Measurements from ENCODE around the gene ACACA. TPM values are rescaled to one million over a fixed set of nuclear protein-coding genes. Genes with fewer than 3 reads are reported as not detected.
"Not testable (repeated sequence)": the region's sequence is repeated elsewhere in the genome, so short reads cannot be mapped to it uniquely, and the experiment has no call there.

ACACA gene
- 15.5 TPM for polyA plus RNA-seq (2012; ENCODE audit: low read depth, missing spikeins)

- DNase-seq (ENCODE audit: insufficient read length, low spot score) = peak; percentile 87
- no peak for FAIRE-seq
- TF ChIP-seq POLR2A (IDR thresholded peaks at IDR 0.05; ENCODE audit: low read depth, low read length) = peak; percentile 67
- TF ChIP-seq SPI1 (IDR thresholded peaks at IDR 0.05; ENCODE audit: low read depth, low read length) = no peak; the same call in 1 of the 2 replicates
- peak; percentile 71 for TF ChIP-seq POLR2AphosphoS5 (IDR thresholded peaks at IDR 0.05; ENCODE audit: low read depth, low read length)
- no peak for TF ChIP-seq PAX5 (IDR thresholded peaks at IDR 0.05; ENCODE audit: insufficient read depth, low read length, severe bottlenecking)
- TF ChIP-seq TAF1 (IDR thresholded peaks at IDR 0.05; ENCODE audit: low read depth, low read length) = peak; percentile 72
- no peak; the same call in 1 of the 2 replicates for TF ChIP-seq POU2F2 (IDR thresholded peaks at IDR 0.05; ENCODE audit: low read depth, low read length)
These were observed at the start of gene ACACA, which contains the start of gene TADA2A for GRCh38 chr17:37406635-37407461. ACACA (minus strand) TSS chr17:37406836; CDS start chr17:37406299, 537 bp downstream. TADA2A (plus strand) TSS chr17:37406886; CDS start chr17:37411366, 4,480 bp downstream.

- no peak for DNase-seq (ENCODE audit: insufficient read length, low spot score)
- TF ChIP-seq SPI1 (IDR thresholded peaks at IDR 0.05; ENCODE audit: low read depth, low read length) (no peak), TAF1 (IDR thresholded peaks at IDR 0.05; ENCODE audit: low read depth, low read length) (no peak), POU2F2 (IDR thresholded peaks at IDR 0.05; ENCODE audit: low read depth, low read length) (no peak), POLR2AphosphoS5 (IDR thresholded peaks at IDR 0.05; ENCODE audit: low read depth, low read length) (no peak), PAX5 (IDR thresholded peaks at IDR 0.05; ENCODE audit: insufficient read depth, low read length, severe bottlenecking) (no peak), POLR2A (IDR thresholded peaks at IDR 0.05; ENCODE audit: low read depth, low read length) (no peak)
- FAIRE-seq = no peak
These were observed 43.5 kb upstream of the ACACA start for GRCh38 chr17:37450112-37450511.

GRCh38 chr17:37447641-37448040, 41.0 kb upstream of the ACACA start:
- TF ChIP-seq POLR2A (IDR thresholded peaks at IDR 0.05; ENCODE audit: low read depth, low read length) (no peak), POLR2AphosphoS5 (IDR thresholded peaks at IDR 0.05; ENCODE audit: low read depth, low read length) (no peak), TAF1 (IDR thresholded peaks at IDR 0.05; ENCODE audit: low read depth, low read length) (no peak), PAX5 (IDR thresholded peaks at IDR 0.05; ENCODE audit: insufficient read depth, low read length, severe bottlenecking) (no peak), POU2F2 (IDR thresholded peaks at IDR 0.05; ENCODE audit: low read depth, low read length) (no peak), SPI1 (IDR thresholded peaks at IDR 0.05; ENCODE audit: low read depth, low read length) (no peak)
- DNase-seq (ENCODE audit: insufficient read length, low spot score) (no peak), FAIRE-seq (no peak)

DNA sequence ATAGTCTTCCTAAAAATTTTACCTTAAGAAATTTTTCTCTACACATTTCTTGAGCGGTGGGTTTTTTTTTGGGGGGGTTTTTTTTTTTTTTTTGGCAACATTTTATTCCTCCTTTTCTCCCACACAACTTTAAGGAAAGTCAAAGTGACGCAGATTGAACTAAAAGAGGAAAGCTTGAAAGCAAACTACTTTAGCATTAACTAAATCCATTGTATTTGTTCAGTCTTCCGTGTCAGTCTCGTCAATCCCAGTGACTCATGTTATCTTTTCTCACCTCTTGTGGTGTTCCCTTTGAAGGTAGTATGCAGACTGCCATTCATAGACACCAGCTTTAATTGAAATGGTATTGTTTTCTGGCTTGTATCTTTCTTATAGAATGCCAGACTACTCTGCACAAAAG, 39.4 kb upstream of the ACACA start:
- DNase-seq (ENCODE audit: insufficient read length, low spot score) (no peak), FAIRE-seq (no peak)
- no peak for TF ChIP-seq SPI1 (IDR thresholded peaks at IDR 0.05; ENCODE audit: low read depth, low read length)
- no peak for TF ChIP-seq PAX5 (IDR thresholded peaks at IDR 0.05; ENCODE audit: insufficient read depth, low read length, severe bottlenecking)
- TF ChIP-seq POLR2AphosphoS5 (IDR thresholded peaks at IDR 0.05; ENCODE audit: low read depth, low read length) = no peak
- no peak for TF ChIP-seq TAF1 (IDR thresholded peaks at IDR 0.05; ENCODE audit: low read depth, low read length)
- no peak for TF ChIP-seq POU2F2 (IDR thresholded peaks at IDR 0.05; ENCODE audit: low read depth, low read length)
- no peak for TF ChIP-seq POLR2A (IDR thresholded peaks at IDR 0.05; ENCODE audit: low read depth, low read length)

DNA sequence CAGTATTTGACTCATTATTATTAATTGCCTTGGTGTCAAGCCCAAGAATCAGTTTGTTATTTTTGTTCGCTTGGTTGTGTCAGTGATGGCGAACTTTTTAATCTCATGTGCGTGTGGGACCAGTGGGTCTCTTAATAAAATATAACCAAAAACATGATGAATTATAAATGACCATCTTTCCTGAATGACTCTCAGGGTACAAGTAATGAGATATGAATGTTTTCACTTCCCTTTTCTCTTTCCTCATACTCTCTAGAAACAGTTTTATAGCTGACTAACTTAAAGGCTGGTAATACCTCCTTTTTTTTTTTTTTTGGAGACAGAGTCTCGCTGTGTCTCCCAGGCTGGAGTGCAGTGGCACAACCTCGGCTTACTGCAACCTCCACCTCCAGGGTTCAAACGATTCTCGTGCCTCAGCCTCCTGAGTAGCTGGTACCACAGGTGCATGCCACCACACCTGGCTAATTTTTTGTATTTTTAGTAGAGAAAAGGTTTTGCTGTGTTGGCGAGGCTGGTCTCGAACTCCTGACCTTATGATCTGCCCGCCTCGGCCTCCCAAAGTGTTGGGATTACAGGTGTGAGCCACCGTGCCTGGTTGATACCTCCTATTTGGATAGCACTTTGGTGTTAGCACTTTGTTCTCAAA, 34.9 kb upstream of the ACACA start:
- peak; percentile 92 for TF ChIP-seq SPI1 (IDR thresholded peaks at IDR 0.05; ENCODE audit: low read depth, low read length)
- FAIRE-seq = not testable (repeated sequence)
- peak; percentile 8 for DNase-seq (ENCODE audit: insufficient read length, low spot score)

DNA sequence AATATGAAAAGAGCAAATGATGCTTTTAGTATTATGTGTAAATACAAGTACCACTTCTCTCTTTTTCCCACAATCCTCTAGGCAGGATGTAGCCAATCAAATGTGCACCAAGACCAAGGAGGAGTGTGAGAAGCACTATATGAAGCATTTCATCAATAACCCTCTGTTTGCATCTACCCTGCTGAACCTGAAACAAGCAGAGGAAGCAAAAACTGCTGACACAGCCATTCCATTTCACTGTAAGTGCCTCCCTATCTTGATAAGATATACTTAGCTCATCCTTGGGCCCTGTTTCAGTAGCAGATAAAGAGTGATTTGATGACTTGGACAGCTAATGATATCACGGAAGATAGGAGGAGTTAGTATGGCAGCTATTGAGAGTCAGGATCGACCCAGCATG, 33.8 kb upstream of the ACACA start:
- TF ChIP-seq TAF1 (IDR thresholded peaks at IDR 0.05; ENCODE audit: low read depth, low read length) = no peak
- no peak for TF ChIP-seq POU2F2 (IDR thresholded peaks at IDR 0.05; ENCODE audit: low read depth, low read length)
- no peak for TF ChIP-seq POLR2A (IDR thresholded peaks at IDR 0.05; ENCODE audit: low read depth, low read length)
- TF ChIP-seq POLR2AphosphoS5 (IDR thresholded peaks at IDR 0.05; ENCODE audit: low read depth, low read length) = no peak
- TF ChIP-seq PAX5 (IDR thresholded peaks at IDR 0.05; ENCODE audit: insufficient read depth, low read length, severe bottlenecking) = no peak
- TF ChIP-seq SPI1 (IDR thresholded peaks at IDR 0.05; ENCODE audit: low read depth, low read length) = no peak
- no peak for FAIRE-seq
- DNase-seq (ENCODE audit: insufficient read length, low spot score) = no peak

DNA sequence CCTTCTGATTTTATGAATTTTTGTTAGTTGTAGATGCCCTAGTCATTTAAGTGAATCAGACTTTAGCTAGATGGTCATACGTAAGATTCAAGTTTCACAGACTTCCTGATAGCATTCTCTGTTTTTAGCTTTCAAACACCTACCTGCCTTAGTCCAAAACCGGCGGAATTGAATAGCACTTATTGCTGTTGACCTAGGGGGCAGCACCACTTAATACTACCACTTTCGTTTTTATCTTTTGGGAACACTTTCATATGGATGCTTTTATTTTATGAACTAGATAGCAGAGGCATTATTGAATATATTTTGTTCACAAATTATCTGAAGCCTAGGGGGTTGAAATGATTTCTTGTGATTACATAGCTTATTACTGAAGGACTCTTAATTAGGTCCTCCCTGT, 31.5 kb upstream of the ACACA start:
- DNase-seq (ENCODE audit: insufficient read length, low spot score) (no peak), FAIRE-seq (no peak)
- TF ChIP-seq POLR2AphosphoS5 (IDR thresholded peaks at IDR 0.05; ENCODE audit: low read depth, low read length) (no peak), PAX5 (IDR thresholded peaks at IDR 0.05; ENCODE audit: insufficient read depth, low read length, severe bottlenecking) (no peak), TAF1 (IDR thresholded peaks at IDR 0.05; ENCODE audit: low read depth, low read length) (no peak), POU2F2 (IDR thresholded peaks at IDR 0.05; ENCODE audit: low read depth, low read length) (no peak), SPI1 (IDR thresholded peaks at IDR 0.05; ENCODE audit: low read depth, low read length) (no peak), POLR2A (IDR thresholded peaks at IDR 0.05; ENCODE audit: low read depth, low read length) (no peak)

DNA sequence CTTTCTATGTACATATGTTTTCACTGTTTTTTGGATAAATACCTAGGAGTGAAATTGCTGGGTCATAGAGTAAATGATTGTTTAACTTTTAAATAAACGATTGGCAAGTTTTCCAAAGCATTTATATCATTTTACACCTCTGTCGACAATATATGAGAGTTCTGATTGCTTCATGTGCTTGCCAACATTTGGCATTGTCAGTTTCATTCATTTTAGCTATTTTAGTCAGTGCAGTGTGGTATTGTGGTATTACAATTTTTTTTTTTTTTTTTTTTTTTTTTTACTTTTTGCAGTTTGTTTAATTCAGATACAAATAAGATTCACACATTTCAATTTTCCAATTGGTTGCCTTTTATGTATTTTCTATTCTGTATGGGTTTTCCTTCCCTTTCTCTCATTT, 26.0 kb upstream of the ACACA start:
- FAIRE-seq = no peak
- no peak for TF ChIP-seq TAF1 (IDR thresholded peaks at IDR 0.05; ENCODE audit: low read depth, low read length)
- no peak for DNase-seq (ENCODE audit: insufficient read length, low spot score)

DNA sequence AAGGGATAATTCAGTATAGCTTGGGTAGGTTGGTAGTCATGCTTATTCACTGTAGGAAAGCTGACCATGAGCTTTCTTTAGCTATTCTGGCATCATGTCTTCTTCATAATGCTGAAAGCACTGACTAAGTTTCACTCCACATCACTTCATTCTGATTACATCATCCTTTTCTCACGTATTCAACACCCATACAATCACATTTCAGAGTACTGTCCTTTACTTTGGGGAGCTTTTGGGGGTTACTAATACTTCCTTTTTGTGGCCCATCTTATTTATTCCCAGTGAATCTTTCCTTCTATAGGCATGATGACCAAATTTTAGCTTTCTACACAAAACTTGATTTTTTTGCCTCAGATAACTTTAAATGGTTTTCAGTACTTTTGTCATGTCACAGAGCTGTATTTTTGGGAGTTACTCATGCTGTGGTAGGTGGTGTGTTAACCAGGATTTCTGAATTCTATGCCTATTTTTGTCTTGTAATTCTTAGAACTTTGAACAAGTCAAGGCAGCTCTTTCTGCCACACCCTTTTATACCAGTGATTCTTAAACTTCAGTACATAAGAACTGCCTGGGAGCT, 23.5 kb upstream of the ACACA start:
- DNase-seq (ENCODE audit: insufficient read length, low spot score) (no peak), FAIRE-seq (no peak)

GRCh38 chr17:37429453-37429852, 22.8 kb upstream of the ACACA start:
- TF ChIP-seq TAF1 (IDR thresholded peaks at IDR 0.05; ENCODE audit: low read depth, low read length) (no peak), PAX5 (IDR thresholded peaks at IDR 0.05; ENCODE audit: insufficient read depth, low read length, severe bottlenecking) (no peak), SPI1 (IDR thresholded peaks at IDR 0.05; ENCODE audit: low read depth, low read length) (no peak)
- FAIRE-seq = no peak
- DNase-seq (ENCODE audit: insufficient read length, low spot score) = no peak

More for the DNA sequence above, 23.5 kb upstream of the ACACA start:
- TF ChIP-seq POLR2AphosphoS5 (IDR thresholded peaks at IDR 0.05; ENCODE audit: low read depth, low read length) = no peak

Data from GM12891 (cell line).